H1 (cell line): ENCODE results near the gene TMEM203. TPM values are rescaled to one million over a fixed set of nuclear protein-coding genes. Genes with fewer than 3 reads are reported as not detected.
A peak's percentile ranks its signal among the peaks of the same experiment; 100 is the strongest.

Experiments used
- CTCF ChIA-PET: fragments of 300-600 bp; sonication (Branson Sonifier 250); formaldehyde crosslinking; loops from one replicate; lab custom pipeline; 2021; ENCODE audit not compliant: partially characterized antibody; lab: Charles Lee
- POLR2A ChIA-PET: fragments of 300-600 bp; sonication (Branson Sonifier 250); formaldehyde crosslinking; loops from one replicate; lab custom pipeline; 2021; ENCODE audit warnings: inconsistent platforms; ENCODE audit not compliant: partially characterized antibody; lab: Charles Lee
- DNase-seq, 2 experiments: peaks; one replicate each; pipeline versions ENCODE4 v3.0.0 to v3.0.0-alpha.2; 2010 to 2022; ENCODE audit warnings: low spot score in 2 of 2, low read depth in 1 of 2, mixed read lengths in 1 of 2
- FAIRE-seq: peaks from 2 replicates; lab custom pipeline; 2011; peaks lifted over from hg19 to GRCh38; lab: Jason Lieb, UNC
- H2AFZ ChIP-seq: 2 replicates; pipeline ENCODE4 v1.8.1; 2012; ENCODE audit warnings: low read length, inconsistent platforms
- H2AK5ac ChIP-seq: 2 replicates; pipeline ENCODE4 v1.6.1; 2013; ENCODE audit warnings: low read depth, low read length
- H2BK120ac ChIP-seq: replicated peaks from 2 replicates; pipeline ENCODE3; 2013; ENCODE audit warnings: low read depth, low read length, inconsistent platforms
- H2BK12ac ChIP-seq: 2 replicates; pipeline ENCODE4 v1.6.1; 2013; ENCODE audit warnings: low read depth, low read length
- H2BK15ac ChIP-seq: 2 replicates; pipeline ENCODE4 v1.6.1; 2013; ENCODE audit warnings: low read length
- H2BK20ac ChIP-seq: 2 replicates; pipeline ENCODE4 v1.6.1; 2013; ENCODE audit warnings: low read length
- H2BK5ac ChIP-seq: 2 replicates; pipeline ENCODE4 v1.6.1; 2013; ENCODE audit warnings: low read depth, low read length
- H3K14ac ChIP-seq: 2 replicates; pipeline ENCODE4 v1.6.1; 2013; ENCODE audit warnings: inconsistent platforms; ENCODE audit not compliant: insufficient read length
- H3K18ac ChIP-seq: 2 replicates; pipeline ENCODE4 v1.6.1; 2013; ENCODE audit warnings: low read length; ENCODE audit errors: extremely low read depth
- H3K23ac ChIP-seq: 2 replicates; pipeline ENCODE4 v1.6.1; 2013; ENCODE audit warnings: inconsistent platforms; ENCODE audit not compliant: insufficient read length
- H3K23me2 ChIP-seq: 2 replicates; pipeline ENCODE4 v1.6.1; 2013; ENCODE audit warnings: low read depth, low read length
- H3K27ac ChIP-seq: 2 replicates; pipeline ENCODE4 v1.6.1; 2011; ENCODE audit warnings: low read depth, low read length, inconsistent platforms
- H3K27me3 ChIP-seq, 4 experiments: replicated peaks in 1 of 4; 1 replicate in 1 of 4; 2 replicates in 3 of 4; pipeline versions ENCODE4 v1.6.1 to v1.8.1; 2011 to 2013; ENCODE audit warnings: low read length in 3 of 4, mild to moderate bottlenecking in 3 of 4, inconsistent platforms in 2 of 4, mixed read lengths in 2 of 4, moderate library complexity in 1 of 4; ENCODE audit not compliant: control insufficient read depth in 3 of 4, insufficient read depth in 3 of 4; ENCODE audit errors: extremely low read depth in 1 of 4
- H3K36me3 ChIP-seq, 4 experiments: 2 replicates each; pipeline versions ENCODE4 v1.6.1 to v1.8.1; 2011 to 2013; ENCODE audit warnings: mild to moderate bottlenecking in 4 of 4, low read length in 3 of 4, moderate library complexity in 2 of 4, control low read depth in 1 of 4, inconsistent platforms in 1 of 4; ENCODE audit not compliant: insufficient read depth in 4 of 4, control insufficient read depth in 2 of 4
- H3K4ac ChIP-seq: replicated peaks from 2 replicates; pipeline ENCODE3; 2013; ENCODE audit warnings: low read length, low read depth, mixed read lengths, inconsistent platforms; ENCODE audit not compliant: insufficient read length
- H3K4me1 ChIP-seq, 4 experiments: replicated peaks in 1 of 4; 1 replicate in 1 of 4; 2 replicates in 3 of 4; pipeline versions ENCODE4 v1.6.1 to v1.8.1; 2011 to 2013; ENCODE audit warnings: low read length in 3 of 4, inconsistent platforms in 2 of 4, mixed read lengths in 1 of 4; ENCODE audit not compliant: insufficient read depth in 4 of 4, control insufficient read depth in 3 of 4
- H3K4me2 ChIP-seq, 2 experiments: 2 replicates each; pipeline versions ENCODE4 v1.6.1 to v1.8.1; 2011 to 2013; ENCODE audit warnings: low read depth in 2 of 2, low read length in 2 of 2, control low read depth in 1 of 2, inconsistent platforms in 1 of 2, mild to moderate bottlenecking in 1 of 2; ENCODE audit not compliant: insufficient read depth in 1 of 2
- H3K4me3 ChIP-seq, 4 experiments: fragments of 200-600, 300-600 bp in 1 of 4; sonication (generic), shearing (Covaris generic), sonication (Bioruptor Twin) in 1 of 4; 2 replicates each; pipeline versions ENCODE4 v1.5.1 to v1.8.1; 2011 to 2016; ENCODE audit warnings: low read length in 4 of 4, low read depth in 3 of 4, control low read depth in 2 of 4, inconsistent platforms in 2 of 4, mild to moderate bottlenecking in 2 of 4, mixed read lengths in 1 of 4, moderate library complexity in 1 of 4; ENCODE audit not compliant: insufficient read depth in 2 of 4; ENCODE audit errors: extremely low read depth in 1 of 4
- H3K56ac ChIP-seq: replicated peaks from 2 replicates; pipeline ENCODE3; 2013; ENCODE audit warnings: low read depth, mild to moderate bottlenecking, mixed read lengths, low read length, inconsistent platforms; ENCODE audit not compliant: insufficient read length
- H3K79me1 ChIP-seq: 2 replicates; pipeline ENCODE4 v1.6.1; 2013; ENCODE audit warnings: low read depth, low read length, control low read depth
- H3K79me2 ChIP-seq, 2 experiments: 2 replicates each; pipeline versions ENCODE4 v1.6.1 to v1.8.1; 2012 to 2013; ENCODE audit warnings: low read length in 2 of 2, mild to moderate bottlenecking in 2 of 2, inconsistent platforms in 1 of 2; ENCODE audit not compliant: insufficient read depth in 2 of 2, control insufficient read depth in 1 of 2
- H3K9ac ChIP-seq, 4 experiments: replicated peaks in 1 of 4; 1 replicate in 1 of 4; 2 replicates in 3 of 4; pipeline versions ENCODE4 v1.6.1 to v1.8.1; 2011 to 2013; ENCODE audit warnings: low read depth in 3 of 4, low read length in 3 of 4, control low read depth in 2 of 4, mild to moderate bottlenecking in 2 of 4, moderate library complexity in 2 of 4, inconsistent platforms in 1 of 4; ENCODE audit errors: extremely low read depth in 1 of 4
- H3K9me3 ChIP-seq, 2 experiments: 2 replicates each; pipeline versions ENCODE4 v1.6.1 to v1.8.1; 2012 to 2013; ENCODE audit warnings: mild to moderate bottlenecking in 2 of 2, moderate library complexity in 2 of 2, control low read depth in 1 of 2, inconsistent platforms in 1 of 2, low read depth in 1 of 2, low read length in 1 of 2, mixed read lengths in 1 of 2; ENCODE audit not compliant: insufficient read depth in 2 of 2
- H4K20me1 ChIP-seq, 2 experiments: replicated peaks in 1 of 2; 2 replicates each; pipeline versions ENCODE3 to v1.8.1; 2011 to 2013; ENCODE audit warnings: inconsistent platforms in 2 of 2, low read length in 2 of 2, mild to moderate bottlenecking in 1 of 2; ENCODE audit not compliant: insufficient read depth in 2 of 2, control insufficient read depth in 1 of 2
- H4K5ac ChIP-seq: 2 replicates; pipeline ENCODE4 v1.6.1; 2013; ENCODE audit warnings: low read length, low read depth, mixed read lengths, inconsistent platforms; ENCODE audit not compliant: insufficient read length
- H4K8ac ChIP-seq: 2 replicates; pipeline ENCODE4 v1.8.0; 2013; ENCODE audit warnings: mild to moderate bottlenecking, moderate library complexity, low read length, inconsistent platforms; ENCODE audit not compliant: insufficient read depth; ENCODE audit errors: extremely low read depth
- H4K91ac ChIP-seq: replicated peaks from 2 replicates; pipeline ENCODE3; 2013; ENCODE audit warnings: low read length, mixed read lengths, inconsistent platforms; ENCODE audit not compliant: insufficient read length
- CREB1 ChIP-seq: IDR thresholded peaks from 2 replicates; pipeline ENCODE4 v1.6.1; 2012; ENCODE audit warnings: inconsistent platforms
- RBBP5 ChIP-seq: IDR thresholded peaks from 2 replicates; pipeline ENCODE4 v1.7.1; 2012; ENCODE audit warnings: low read depth, mild to moderate bottlenecking, inconsistent platforms, low read length, moderate library complexity, borderline replicate concordance
- WGBS, 2 experiments: shearing (Covaris generic) in 1 of 2; methylation state at CpG; one replicate each; pipeline versions ENCODE4 v1.1.6 to v1.1.7; 2013 to 2015; ENCODE audit warnings: low lambda C conversion rate in 2 of 2, mixed read lengths in 2 of 2, inconsistent platforms in 1 of 2, low coverage in 1 of 2, missing lambda C conversion rate in 1 of 2; ENCODE audit not compliant: insufficient replicate concordance in 2 of 2, insufficient coverage in 1 of 2, insufficient read length in 1 of 2; ENCODE audit errors: extremely low coverage in 1 of 2, missing lambda C conversion rate in 1 of 2; 5-methylcytosine and 5-hydroxymethylcytosine counted together
- polyA plus RNA-seq, 7 experiments: library from polyadenylated mRNA; depleted of rRNA in 3 of 7; stranded (reverse) in 5 of 7; unstranded in 2 of 7; fragments of >200 nt in 5 of 7; fragments of 200-250 nt in 2 of 7; gene quantifications; 1 replicate in 5 of 7; 2 replicates in 1 of 7; 4 replicates in 1 of 7; pipeline versions ENCODE4 v1.2.1 to v1.2.3, GENCODE V29; 2011 to 2013; ENCODE audit warnings: missing spikeins in 2 of 7, mixed read lengths in 2 of 7
- total RNA-seq: library from RNA; stranded (reverse); fragmentation: NEBNext Ultra II Directional; extraction: Animal tissue kit (Norgen Biotek cat#: 25700); gene quantifications from 2 replicates; pipeline ENCODE4 v1.2.1, GENCODE V29; 2021

The TMEM203 gene
- total and polyA plus RNA-seq, 2 of the 8 experiments (the other 6 are each of a cell fraction or from before 2014, with no cell fraction given): 44.1 to 57.1 TPM

DNA sequence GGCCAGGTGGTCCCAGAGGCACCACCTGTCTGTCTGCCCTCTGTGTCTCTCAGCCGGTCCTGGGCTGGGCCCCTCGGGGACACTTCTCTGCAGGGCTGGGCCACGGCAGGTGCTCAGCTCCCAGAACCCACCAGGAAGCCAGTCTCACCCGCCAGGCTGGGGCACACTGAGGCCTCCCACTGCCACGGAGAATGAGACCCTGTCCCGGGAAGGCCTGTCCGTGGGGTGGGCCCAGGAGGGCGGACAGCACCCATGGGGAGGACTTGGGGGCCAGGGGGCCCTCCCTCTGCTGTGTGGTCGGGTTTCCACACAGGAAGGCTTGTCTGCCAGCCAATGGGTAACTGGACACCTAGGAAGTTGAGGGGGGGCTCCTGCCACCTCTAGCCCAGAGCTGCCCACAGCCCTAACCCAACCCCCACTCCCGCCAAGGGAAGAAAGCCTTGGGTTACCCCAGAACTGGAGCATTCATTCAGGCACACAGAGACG lies 31.5 kb upstream of the TMEM203 start:
- H3K4me3 ChIP-seq: 0 out of 8 replicates have a peak overlapping the region, but pooled peaks of 1 of the 4 experiments have one; percentile 25
- no peak overlapping the region for H2AFZ ChIP-seq
- no peak overlapping the region for H4K91ac ChIP-seq
- peaks cover 5% of the 10 kb centered on the region; the same call in 1 of the 2 replicates for H3K23me2 ChIP-seq
- 62% methylated on average over 11 of the region's 11 CpGs; no CpG with 5 or more reads in 1 of the 2 experiments for WGBS, 2 experiments
- FAIRE-seq: no peak
- H3K27ac ChIP-seq: no peak overlapping the region
- H3K4ac ChIP-seq: no peak overlapping the region
- peaks cover 0 to 12% (median 10%) of the 10 kb centered on the region in 4 experiments; a peak in 6 of 7 replicates for H3K4me1 ChIP-seq
- H3K56ac ChIP-seq: no peak overlapping the region
- ChIA-PET POLR2A (interaction anchor here (1.0 to 69.9 kb wide), 5 partner anchors 2 to 181 kb away, joined by 3 to 1462 read pairs (median 4); partner anchors contain the start of genes CYSRT1, NDOR1, NELFB and RNF208), CTCF (interaction anchor here (0.6 to 20.2 kb wide), 45 partner anchors 9 to 339 kb away, joined by 3 to 204 read pairs (median 5); partner anchors contain the start of genes ANAPC2, CYSRT1, LRRC26 and NELFB)
- H3K14ac ChIP-seq: no peak overlapping the region
- H3K27me3 ChIP-seq: no peaks in the 10 kb centered on the region
- H3K4me2 ChIP-seq: peak overlapping the region in 1 of 2 experiments; percentile 66; a peak in 2 of 4 replicates
- H3K9me3 ChIP-seq: no peaks in the 10 kb centered on the region
- peak overlapping the region; percentile 30; the same call in 1 of the 2 replicates for H2BK5ac ChIP-seq
- no peak overlapping the region for H2BK20ac ChIP-seq
- no peak overlapping the region for H2BK12ac ChIP-seq
- no peak overlapping the region for H3K18ac ChIP-seq
- no peak for DNase-seq
- TF ChIP-seq CREB1 (no peak), RBBP5 (0 out of 2 replicates have a peak, but pooled peaks have one; percentile 36)
- H2AK5ac ChIP-seq: no peak overlapping the region
- peak overlapping the region; percentile 86 for H4K8ac ChIP-seq
- H3K23ac ChIP-seq: no peak overlapping the region
- H4K5ac ChIP-seq: peak overlapping the region; percentile 59
- no peak overlapping the region for H2BK120ac ChIP-seq
- peaks cover 0 to 12% of the 10 kb centered on the region in 2 experiments; a peak in 2 of 4 replicates for H3K79me2 ChIP-seq
- H3K9ac ChIP-seq: no peak overlapping the region
- H3K36me3 ChIP-seq: peaks cover 0 to 3% (median 0%) of the 10 kb centered on the region in 4 experiments; a peak in 1 of 8 replicates
- peaks cover 2% of the 10 kb centered on the region; the same call in 1 of the 2 replicates for H3K79me1 ChIP-seq
- no peak overlapping the region for H2BK15ac ChIP-seq
- H4K20me1 ChIP-seq: peaks cover 8% of the 10 kb centered on the region in 2 experiments
